Measurements from ENCODE around the gene NRTN. TPM values are rescaled to one million over a fixed set of nuclear protein-coding genes. Genes with fewer than 3 reads are reported as not detected.
A peak's percentile ranks its signal among the peaks of the same experiment; 100 is the strongest.

Gene NRTN
- total and polyA plus RNA-seq, 2 of the 13 experiments (the other 11 are each of a cell fraction or from before 2014, with no cell fraction given), result 4.1 to 5.3 TPM

DNA sequence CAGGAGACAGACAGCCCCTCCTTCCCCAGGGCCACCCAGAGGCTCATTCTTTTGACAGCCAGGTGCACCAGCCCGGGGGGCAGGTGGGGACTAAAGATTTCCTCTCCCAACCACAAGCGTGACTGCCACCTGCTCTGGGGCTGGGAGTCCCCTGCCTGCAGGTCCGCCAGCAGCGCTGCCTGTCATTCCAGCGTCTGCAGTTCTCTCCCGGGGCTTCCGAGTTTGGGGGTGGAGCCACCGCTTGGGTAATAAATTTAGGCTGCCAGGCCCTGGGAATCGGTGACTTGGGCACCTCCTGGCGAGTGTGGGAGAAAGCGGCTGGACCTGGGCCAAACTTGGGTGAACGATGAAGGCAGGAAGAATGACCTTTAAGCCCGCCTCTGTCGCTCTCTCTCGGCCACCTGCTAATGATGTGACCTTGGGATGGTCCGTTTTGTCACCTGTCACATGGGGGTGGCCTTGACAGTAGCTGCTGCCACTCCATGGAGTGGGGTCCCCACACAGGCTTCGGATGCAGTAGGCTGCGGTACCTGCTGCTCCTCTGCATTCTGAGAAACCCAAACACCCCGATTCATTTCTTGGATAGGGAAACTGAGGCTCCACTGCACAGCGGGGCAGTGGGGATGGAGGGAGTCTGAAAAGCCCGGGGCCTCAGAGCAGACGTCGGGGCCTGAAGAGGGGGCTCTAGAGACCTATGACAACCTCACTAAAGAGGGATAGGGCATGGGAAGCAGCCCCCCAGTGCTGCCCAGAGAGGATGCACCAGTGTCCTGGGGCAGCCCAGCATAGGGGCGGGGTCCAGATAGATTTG lies 21.9 kb downstream of the NRTN start (continued):
- TF ChIP-seq, protein P1, sequence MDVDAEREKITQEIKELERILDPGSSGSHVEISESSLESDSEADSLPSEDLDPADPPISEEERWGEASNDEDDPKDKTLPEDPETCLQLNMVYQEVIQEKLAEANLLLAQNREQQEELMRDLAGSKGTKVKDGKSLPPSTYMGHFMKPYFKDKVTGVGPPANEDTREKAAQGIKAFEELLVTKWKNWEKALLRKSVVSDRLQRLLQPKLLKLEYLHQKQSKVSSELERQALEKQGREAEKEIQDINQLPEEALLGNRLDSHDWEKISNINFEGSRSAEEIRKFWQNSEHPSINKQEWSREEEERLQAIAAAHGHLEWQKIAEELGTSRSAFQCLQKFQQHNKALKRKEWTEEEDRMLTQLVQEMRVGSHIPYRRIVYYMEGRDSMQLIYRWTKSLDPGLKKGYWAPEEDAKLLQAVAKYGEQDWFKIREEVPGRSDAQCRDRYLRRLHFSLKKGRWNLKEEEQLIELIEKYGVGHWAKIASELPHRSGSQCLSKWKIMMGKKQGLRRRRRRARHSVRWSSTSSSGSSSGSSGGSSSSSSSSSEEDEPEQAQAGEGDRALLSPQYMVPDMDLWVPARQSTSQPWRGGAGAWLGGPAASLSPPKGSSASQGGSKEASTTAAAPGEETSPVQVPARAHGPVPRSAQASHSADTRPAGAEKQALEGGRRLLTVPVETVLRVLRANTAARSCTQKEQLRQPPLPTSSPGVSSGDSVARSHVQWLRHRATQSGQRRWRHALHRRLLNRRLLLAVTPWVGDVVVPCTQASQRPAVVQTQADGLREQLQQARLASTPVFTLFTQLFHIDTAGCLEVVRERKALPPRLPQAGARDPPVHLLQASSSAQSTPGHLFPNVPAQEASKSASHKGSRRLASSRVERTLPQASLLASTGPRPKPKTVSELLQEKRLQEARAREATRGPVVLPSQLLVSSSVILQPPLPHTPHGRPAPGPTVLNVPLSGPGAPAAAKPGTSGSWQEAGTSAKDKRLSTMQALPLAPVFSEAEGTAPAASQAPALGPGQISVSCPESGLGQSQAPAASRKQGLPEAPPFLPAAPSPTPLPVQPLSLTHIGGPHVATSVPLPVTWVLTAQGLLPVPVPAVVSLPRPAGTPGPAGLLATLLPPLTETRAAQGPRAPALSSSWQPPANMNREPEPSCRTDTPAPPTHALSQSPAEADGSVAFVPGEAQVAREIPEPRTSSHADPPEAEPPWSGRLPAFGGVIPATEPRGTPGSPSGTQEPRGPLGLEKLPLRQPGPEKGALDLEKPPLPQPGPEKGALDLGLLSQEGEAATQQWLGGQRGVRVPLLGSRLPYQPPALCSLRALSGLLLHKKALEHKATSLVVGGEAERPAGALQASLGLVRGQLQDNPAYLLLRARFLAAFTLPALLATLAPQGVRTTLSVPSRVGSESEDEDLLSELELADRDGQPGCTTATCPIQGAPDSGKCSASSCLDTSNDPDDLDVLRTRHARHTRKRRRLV (CRISPR knock-in tag; IDR thresholded peaks at IDR 0.05), result 0 out of 2 replicates have a peak, but pooled peaks have one; percentile 33
- TF ChIP-seq ZNF788 (CRISPR knock-in tag; IDR thresholded peaks at IDR 0.05; ENCODE audit: borderline replicate concordance) (peak; percentile 71; the same call in 1 of the 2 replicates), ZNF879 (CRISPR knock-in tag; IDR thresholded peaks at IDR 0.05) (no peak), PTBP1 (IDR thresholded peaks at IDR 0.05; ENCODE audit: low read depth, low read length, poor library complexity, severe bottlenecking) (no peak), CEBPG (CRISPR knock-in tag; IDR thresholded peaks at IDR 0.05) (no peak), ZSCAN21 (CRISPR knock-in tag; IDR thresholded peaks at IDR 0.05; ENCODE audit: borderline replicate concordance) (peak; percentile 73; the same call in 1 of the 2 replicates), NFE2L1 (CRISPR knock-in tag; IDR thresholded peaks at IDR 0.05; ENCODE audit: borderline replicate concordance) (no peak), BHLHE40 (IDR thresholded peaks at IDR 0.05; ENCODE audit: low read length) (0 out of 2 replicates have a peak, but pooled peaks have one; percentile 29)
- TF ChIP-seq, protein P2, sequence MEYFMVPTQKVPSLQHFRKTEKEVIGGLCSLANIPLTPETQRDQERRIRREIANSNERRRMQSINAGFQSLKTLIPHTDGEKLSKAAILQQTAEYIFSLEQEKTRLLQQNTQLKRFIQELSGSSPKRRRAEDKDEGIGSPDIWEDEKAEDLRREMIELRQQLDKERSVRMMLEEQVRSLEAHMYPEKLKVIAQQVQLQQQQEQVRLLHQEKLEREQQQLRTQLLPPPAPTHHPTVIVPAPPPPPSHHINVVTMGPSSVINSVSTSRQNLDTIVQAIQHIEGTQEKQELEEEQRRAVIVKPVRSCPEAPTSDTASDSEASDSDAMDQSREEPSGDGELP (IDR thresholded peaks at IDR 0.05; ENCODE audit: borderline replicate concordance, low read depth), result peak; percentile 85
- TF ChIP-seq, protein P3, sequence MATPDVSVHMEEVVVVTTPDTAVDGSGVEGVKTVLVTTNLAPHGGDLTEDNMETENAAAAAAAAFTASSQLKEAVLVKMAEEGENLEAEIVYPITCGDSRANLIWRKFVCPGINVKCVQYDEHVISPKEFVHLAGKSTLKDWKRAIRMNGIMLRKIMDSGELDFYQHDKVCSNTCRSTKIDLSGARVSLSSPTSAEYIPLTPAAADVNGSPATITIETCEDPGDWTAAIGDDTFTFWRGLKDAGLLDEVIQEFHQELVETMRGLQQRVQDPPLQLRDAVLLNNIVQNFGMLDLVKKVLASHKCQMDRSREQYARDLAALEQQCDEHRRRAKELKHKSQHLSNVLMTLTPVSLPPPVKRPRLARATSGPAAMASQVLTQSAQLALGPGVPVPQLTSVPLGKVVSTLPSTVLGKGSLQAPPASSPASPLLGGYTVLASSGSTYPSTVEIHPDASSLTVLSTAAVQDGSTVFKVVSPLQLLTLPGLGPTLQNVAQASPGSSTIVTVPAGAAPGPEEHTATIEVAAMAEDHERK (CRISPR knock-in tag; IDR thresholded peaks at IDR 0.05; ENCODE audit: low read depth), result no peak
- TF ChIP-seq, protein P4, sequence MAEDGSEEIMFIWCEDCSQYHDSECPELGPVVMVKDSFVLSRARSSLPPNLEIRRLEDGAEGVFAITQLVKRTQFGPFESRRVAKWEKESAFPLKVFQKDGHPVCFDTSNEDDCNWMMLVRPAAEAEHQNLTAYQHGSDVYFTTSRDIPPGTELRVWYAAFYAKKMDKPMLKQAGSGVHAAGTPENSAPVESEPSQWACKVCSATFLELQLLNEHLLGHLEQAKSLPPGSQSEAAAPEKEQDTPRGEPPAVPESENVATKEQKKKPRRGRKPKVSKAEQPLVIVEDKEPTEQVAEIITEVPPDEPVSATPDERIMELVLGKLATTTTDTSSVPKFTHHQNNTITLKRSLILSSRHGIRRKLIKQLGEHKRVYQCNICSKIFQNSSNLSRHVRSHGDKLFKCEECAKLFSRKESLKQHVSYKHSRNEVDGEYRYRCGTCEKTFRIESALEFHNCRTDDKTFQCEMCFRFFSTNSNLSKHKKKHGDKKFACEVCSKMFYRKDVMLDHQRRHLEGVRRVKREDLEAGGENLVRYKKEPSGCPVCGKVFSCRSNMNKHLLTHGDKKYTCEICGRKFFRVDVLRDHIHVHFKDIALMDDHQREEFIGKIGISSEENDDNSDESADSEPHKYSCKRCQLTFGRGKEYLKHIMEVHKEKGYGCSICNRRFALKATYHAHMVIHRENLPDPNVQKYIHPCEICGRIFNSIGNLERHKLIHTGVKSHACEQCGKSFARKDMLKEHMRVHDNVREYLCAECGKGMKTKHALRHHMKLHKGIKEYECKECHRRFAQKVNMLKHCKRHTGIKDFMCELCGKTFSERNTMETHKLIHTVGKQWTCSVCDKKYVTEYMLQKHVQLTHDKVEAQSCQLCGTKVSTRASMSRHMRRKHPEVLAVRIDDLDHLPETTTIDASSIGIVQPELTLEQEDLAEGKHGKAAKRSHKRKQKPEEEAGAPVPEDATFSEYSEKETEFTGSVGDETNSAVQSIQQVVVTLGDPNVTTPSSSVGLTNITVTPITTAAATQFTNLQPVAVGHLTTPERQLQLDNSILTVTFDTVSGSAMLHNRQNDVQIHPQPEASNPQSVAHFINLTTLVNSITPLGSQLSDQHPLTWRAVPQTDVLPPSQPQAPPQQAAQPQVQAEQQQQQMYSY (CRISPR knock-in tag; IDR thresholded peaks at IDR 0.05), result no peak
- TF ChIP-seq, protein P5, sequence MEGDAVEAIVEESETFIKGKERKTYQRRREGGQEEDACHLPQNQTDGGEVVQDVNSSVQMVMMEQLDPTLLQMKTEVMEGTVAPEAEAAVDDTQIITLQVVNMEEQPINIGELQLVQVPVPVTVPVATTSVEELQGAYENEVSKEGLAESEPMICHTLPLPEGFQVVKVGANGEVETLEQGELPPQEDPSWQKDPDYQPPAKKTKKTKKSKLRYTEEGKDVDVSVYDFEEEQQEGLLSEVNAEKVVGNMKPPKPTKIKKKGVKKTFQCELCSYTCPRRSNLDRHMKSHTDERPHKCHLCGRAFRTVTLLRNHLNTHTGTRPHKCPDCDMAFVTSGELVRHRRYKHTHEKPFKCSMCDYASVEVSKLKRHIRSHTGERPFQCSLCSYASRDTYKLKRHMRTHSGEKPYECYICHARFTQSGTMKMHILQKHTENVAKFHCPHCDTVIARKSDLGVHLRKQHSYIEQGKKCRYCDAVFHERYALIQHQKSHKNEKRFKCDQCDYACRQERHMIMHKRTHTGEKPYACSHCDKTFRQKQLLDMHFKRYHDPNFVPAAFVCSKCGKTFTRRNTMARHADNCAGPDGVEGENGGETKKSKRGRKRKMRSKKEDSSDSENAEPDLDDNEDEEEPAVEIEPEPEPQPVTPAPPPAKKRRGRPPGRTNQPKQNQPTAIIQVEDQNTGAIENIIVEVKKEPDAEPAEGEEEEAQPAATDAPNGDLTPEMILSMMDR (CRISPR knock-in tag; IDR thresholded peaks at IDR 0.05), result peak; percentile 70
- TF ChIP-seq, protein P6, sequence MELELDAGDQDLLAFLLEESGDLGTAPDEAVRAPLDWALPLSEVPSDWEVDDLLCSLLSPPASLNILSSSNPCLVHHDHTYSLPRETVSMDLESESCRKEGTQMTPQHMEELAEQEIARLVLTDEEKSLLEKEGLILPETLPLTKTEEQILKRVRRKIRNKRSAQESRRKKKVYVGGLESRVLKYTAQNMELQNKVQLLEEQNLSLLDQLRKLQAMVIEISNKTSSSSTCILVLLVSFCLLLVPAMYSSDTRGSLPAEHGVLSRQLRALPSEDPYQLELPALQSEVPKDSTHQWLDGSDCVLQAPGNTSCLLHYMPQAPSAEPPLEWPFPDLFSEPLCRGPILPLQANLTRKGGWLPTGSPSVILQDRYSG (CRISPR knock-in tag; IDR thresholded peaks at IDR 0.05), result no peak
